K562 (cell line): ENCODE results near the gene IDUA. TPM values are rescaled to one million over a fixed set of nuclear protein-coding genes. Genes with fewer than 3 reads are reported as not detected.

Experiments used
- FOXK2 ChIP-seq, 2 experiments: fragments of 450-650 bp; IDR thresholded peaks in 1 of 2; conservative IDR thresholded peaks in 1 of 2; 2 replicates each; pipeline ENCODE4 v1.6.1; 2016; ENCODE audit warnings: low read depth in 2 of 2, mild to moderate bottlenecking in 1 of 2
- MCM7 ChIP-seq, 2 experiments: fragments of 450-650 bp; IDR thresholded peaks; 2 replicates each; pipeline ENCODE4 v1.6.1; 2016 to 2018
- POLR2AphosphoS5 ChIP-seq: IDR thresholded peaks from 2 replicates; pipeline ENCODE4 v1.6.1; 2011; ENCODE audit warnings: mild to moderate bottlenecking, low read depth, low read length, moderate library complexity; ENCODE audit not compliant: control insufficient read depth, insufficient read depth
- STAG1 ChIP-seq: sonication (generic); formaldehyde crosslinking; IDR thresholded peaks from 2 replicates; pipeline ENCODE4 v1.5.0; 2020; ENCODE audit warnings: missing genetic modification reagents, borderline replicate concordance
- TBL1XR1 ChIP-seq, 2 experiments: IDR thresholded peaks; 2 replicates each; pipeline ENCODE4 v1.6.1; 2012; ENCODE audit warnings: improper control_type of control experiment in 2 of 2, low read length in 2 of 2, mild to moderate bottlenecking in 1 of 2
- polyA plus RNA-seq, 8 experiments: library from polyadenylated mRNA; depleted of rRNA in 4 of 8; stranded (reverse) in 5 of 8; unstranded in 3 of 8; fragments of >200 nt; fragmentation: Nextera tagmentation in 2 of 8; fragmentation: Illumina TruSeq in 1 of 8; extraction: Ambion mirVana in 2 of 8; extraction: Trizol in 1 of 8; gene quantifications; 2 replicates each; pipeline versions ENCODE4 v1.2.1 to v1.2.3, GENCODE V29; 2011 to 2014; ENCODE audit warnings: inconsistent platforms in 1 of 8, missing spikeins in 1 of 8
- total RNA-seq, 7 experiments: library from RNA; depleted of rRNA in 6 of 7; stranded (reverse); fragments of >200 nt in 6 of 7; fragmentation: Illumina TruSeq in 2 of 7; extraction: Trizol in 2 of 7; gene quantifications; 2 replicates each; pipeline versions ENCODE4 v1.2.1 to v1.2.3, GENCODE V29; 2011 to 2021; ENCODE audit warnings: low replicate concordance in 1 of 7
- TF ChIP-seq, protein P1 (sequence below): fragments of 250-450 bp; sonication (Bioruptor Pico); IDR thresholded peaks from 2 replicates; pipeline ENCODE4 v1.5.0; 2020; ENCODE audit warnings: mild to moderate bottlenecking
- TF ChIP-seq, protein P2 (sequence below): fragments of 150-350 bp; conservative IDR thresholded peaks from 2 replicates; pipeline ENCODE4 v1.6.1; 2014; ENCODE audit warnings: low read length

IDUA gene
- total and polyA plus RNA-seq, 9 of the 15 experiments (the other 6 are each of a cell fraction or from before 2014, with no cell fraction given): 0.04 to 16.1 (median 1.2) TPM

GRCh38 chr4:993111-994029, 6.5 kb downstream of the IDUA start, which contains the start of gene SLC26A1 (continued):
- TF ChIP-seq FOXK2 (conservative IDR thresholded peaks at IDR 0.05 in 1 of 2, IDR thresholded peaks at IDR 0.05 in 1 of 2; ENCODE audit: low read depth in 2 of 2) (no peak), TBL1XR1 (IDR thresholded peaks at IDR 0.05; ENCODE audit: low read length in 2 of 2) (no peak), POLR2AphosphoS5 (no peak), MCM7 (IDR thresholded peaks at IDR 0.05) (no peak), STAG1 (CRISPR knock-in tag) (no peak)
- TF ChIP-seq, protein P1, sequence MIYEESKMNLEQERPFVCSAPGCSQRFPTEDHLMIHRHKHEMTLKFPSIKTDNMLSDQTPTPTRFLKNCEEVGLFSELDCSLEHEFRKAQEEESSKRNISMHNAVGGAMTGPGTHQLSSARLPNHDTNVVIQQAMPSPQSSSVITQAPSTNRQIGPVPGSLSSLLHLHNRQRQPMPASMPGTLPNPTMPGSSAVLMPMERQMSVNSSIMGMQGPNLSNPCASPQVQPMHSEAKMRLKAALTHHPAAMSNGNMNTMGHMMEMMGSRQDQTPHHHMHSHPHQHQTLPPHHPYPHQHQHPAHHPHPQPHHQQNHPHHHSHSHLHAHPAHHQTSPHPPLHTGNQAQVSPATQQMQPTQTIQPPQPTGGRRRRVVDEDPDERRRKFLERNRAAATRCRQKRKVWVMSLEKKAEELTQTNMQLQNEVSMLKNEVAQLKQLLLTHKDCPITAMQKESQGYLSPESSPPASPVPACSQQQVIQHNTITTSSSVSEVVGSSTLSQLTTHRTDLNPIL: no peak
- TF ChIP-seq, protein P2, sequence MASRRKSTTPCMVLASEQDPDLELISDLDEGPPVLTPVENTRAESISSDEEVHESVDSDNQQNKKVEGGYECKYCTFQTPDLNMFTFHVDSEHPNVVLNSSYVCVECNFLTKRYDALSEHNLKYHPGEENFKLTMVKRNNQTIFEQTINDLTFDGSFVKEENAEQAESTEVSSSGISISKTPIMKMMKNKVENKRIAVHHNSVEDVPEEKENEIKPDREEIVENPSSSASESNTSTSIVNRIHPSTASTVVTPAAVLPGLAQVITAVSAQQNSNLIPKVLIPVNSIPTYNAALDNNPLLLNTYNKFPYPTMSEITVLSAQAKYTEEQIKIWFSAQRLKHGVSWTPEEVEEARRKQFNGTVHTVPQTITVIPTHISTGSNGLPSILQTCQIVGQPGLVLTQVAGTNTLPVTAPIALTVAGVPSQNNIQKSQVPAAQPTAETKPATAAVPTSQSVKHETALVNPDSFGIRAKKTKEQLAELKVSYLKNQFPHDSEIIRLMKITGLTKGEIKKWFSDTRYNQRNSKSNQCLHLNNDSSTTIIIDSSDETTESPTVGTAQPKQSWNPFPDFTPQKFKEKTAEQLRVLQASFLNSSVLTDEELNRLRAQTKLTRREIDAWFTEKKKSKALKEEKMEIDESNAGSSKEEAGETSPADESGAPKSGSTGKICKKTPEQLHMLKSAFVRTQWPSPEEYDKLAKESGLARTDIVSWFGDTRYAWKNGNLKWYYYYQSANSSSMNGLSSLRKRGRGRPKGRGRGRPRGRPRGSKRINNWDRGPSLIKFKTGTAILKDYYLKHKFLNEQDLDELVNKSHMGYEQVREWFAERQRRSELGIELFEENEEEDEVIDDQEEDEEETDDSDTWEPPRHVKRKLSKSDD: no peak
